T47D (cell line): ENCODE measurements around the gene ADAMTSL1.

ENCODE experiments used
- DNase-seq, 2 experiments: peaks; one replicate each; pipeline versions ENCODE4 v3.0.0 to v3.0.0-alpha.2; 2011 to 2012; ENCODE audit warnings: low read depth in 1 of 2, low spot score in 1 of 2
- JUND ChIP-seq: IDR thresholded peaks from 2 replicates; pipeline ENCODE4 v1.6.1; 2012; ENCODE audit warnings: low read depth
- in situ Hi-C: cut with HindIII; loops from 2 replicates; pipeline ENCODE4 v1.10.0; 2016; ENCODE audit warnings: low sequenced_read_pairs, low pct_unique_long_range_greater_than_20kb

Gene ADAMTSL1

DNA sequence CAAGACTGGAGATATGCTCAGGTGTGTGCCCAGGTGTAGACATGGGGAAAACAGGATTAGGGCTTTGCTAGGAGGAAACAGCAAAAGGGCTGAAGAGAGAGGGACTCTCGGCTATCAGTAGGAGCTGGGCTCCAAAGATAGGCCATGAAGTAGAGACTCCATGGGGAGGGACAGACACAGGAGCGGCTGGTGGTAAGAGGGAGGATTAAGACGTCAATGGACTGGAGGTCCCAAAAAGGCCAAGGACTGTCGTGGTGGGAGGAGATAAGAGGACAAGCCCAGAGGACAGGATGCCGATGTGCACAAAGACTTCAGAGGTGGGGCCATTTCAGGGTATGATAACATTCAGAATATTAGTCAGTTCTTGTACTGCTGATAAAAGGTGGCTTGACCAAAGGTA, 466.0 kb downstream of the ADAMTSL1 start:
- in situ Hi-C loops: no loop called here
- DNase-seq: no peak

DNA sequence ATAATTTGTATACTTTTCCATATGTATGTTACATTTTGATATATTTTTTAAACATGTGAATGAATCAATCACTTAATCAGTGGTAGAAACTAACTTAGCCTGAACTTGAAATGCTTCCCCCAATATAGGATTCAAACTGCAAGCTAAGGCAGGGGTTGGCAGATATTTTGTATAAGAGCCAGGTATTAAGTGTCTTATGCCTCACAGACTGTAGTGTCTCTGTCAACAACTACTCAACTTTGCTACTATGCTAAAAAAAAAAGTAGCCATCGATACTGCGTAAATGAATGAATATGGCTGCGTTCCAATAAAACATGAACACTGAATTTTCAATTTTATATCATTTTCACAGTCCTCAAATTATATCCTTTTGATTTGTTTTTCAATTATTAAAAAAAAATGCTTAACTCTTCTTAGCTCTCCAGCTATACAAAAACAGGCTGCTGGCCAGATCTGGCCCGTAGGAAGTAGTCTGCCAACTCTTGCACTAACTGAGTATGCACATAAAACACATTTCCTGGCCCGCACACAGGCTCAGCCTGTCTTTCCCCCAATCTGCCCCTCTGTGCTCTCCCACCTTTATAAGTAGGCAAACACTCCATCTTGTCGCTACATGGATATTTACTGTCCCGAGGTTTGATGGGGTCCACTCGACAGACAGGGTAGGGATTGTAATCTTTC, 467.2 kb downstream of the ADAMTSL1 start:
- DNase-seq: no peak
- in situ Hi-C loops: no loop called here

More for the DNA sequence above, 466.0 kb downstream of the ADAMTSL1 start:
- no peak for TF ChIP-seq JUND

GRCh38 chr9:18942801-18943200, 468.8 kb downstream of the ADAMTSL1 start:
- in situ Hi-C loops: no loop called here
- no peak for DNase-seq
- no peak for TF ChIP-seq JUND

More for the DNA sequence above, 467.2 kb downstream of the ADAMTSL1 start:
- no peak for TF ChIP-seq JUND

DNA sequence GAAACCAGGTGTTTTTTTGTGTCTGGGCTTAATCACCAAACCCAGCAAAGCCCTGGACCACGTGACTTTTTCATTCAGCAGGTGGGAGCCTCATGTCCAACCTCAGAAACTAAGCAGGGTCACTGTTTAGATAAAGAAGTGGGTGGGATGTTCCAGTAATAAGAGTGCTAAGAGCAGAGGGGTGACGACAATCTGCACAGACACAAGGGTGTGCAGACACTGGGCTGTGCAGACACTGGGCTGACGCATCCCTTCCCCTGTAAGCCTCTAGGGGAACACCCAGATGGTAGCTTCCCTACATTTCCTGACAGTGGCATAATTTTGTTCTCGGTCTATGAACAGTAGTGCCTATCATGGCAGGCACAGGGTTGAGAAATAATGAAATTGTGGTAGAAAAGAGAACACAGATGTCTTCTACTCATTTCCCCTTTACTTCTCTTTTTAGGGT, 474.0 kb downstream of the ADAMTSL1 start:
- no peak for TF ChIP-seq JUND
- no peak for DNase-seq
- in situ Hi-C loops: no loop called here

DNA sequence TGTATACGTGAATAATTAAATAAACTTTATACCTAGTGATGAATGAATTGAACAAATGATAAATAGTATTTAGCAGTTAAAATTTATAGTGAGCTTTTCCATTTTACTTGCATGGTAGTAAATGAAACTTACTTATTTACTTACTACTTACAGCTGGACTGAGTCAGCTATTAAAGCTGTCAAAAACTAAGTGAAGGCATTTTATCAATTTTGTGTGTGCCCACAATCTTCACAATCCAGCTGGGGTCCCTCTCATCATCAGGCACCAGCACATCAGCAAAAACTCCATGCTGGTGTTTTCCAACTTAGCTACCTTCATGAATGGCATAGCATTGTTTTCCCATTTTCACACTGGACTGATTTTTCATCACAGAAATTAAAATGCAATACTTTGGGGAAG, 478.0 kb downstream of the ADAMTSL1 start:
- no peak for DNase-seq
- no peak for TF ChIP-seq JUND
- in situ Hi-C loops: no loop called here

DNA sequence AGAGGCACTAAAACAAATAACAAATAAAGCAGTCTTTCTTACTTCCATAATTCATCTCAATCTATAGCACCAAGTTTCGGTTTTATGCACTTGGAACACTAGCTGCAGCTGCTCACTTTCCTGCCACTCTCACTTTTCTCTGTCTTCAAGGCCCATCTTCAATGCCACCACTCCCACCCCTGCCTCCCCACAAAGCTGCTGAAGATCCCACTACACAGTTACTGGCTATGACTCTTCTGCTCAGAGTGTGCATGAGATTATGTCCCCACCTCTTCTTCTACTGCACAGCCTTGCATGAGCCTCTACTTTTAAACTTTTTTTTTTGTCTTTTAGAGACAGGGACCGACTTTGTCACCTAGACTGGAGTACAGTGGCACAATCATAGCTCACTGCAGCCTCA, 481.7 kb downstream of the ADAMTSL1 start:
- TF ChIP-seq JUND: no peak
- in situ Hi-C loops: no loop called here

More for the DNA sequence above, 481.7 kb downstream of the ADAMTSL1 start:
- DNase-seq: no peak
